K562 (cell line): ENCODE measurements around the gene ERC2. TPM values are rescaled to one million over a fixed set of nuclear protein-coding genes. Genes with fewer than 3 reads are reported as not detected.

ENCODE experiments used
- ATAC-seq: fragments of 200-7000 bp; cut with Tn5 transposase; 3 replicates; pipeline ENCODE4 v1.9.1; 2020; ENCODE audit warnings: moderate library complexity
- BruUV-seq: library from RNA; stranded (reverse); fragments of 400-500 nt; replicated peaks from 2 replicates; lab custom pipeline; 2021; lab: Mats Ljungman, UMichigan
- CTCF ChIA-PET: fragments of 300-600 bp; formaldehyde crosslinking; extraction: SDS; loops from one replicate; lab custom pipeline; 2021; ENCODE audit warnings: low intra/inter-chr PET ratio; lab: Yijun Ruan, JAX
- POLR2A ChIA-PET: fragments of 300-600, 350-650 bp; sonication (Branson Sonifier 250); formaldehyde crosslinking; extraction: SDS; loops from one replicate; lab custom pipeline; 2021; ENCODE audit warnings: antibody characterized with exemption, inconsistent platforms; lab: Yijun Ruan, JAX
- DNase-seq, 4 experiments: peaks; one replicate each; pipeline versions ENCODE4 v3.0.0 to v3.0.0-alpha.2; 2011 to 2018; ENCODE audit warnings: low spot score in 3 of 4, mixed read lengths in 3 of 4; ENCODE audit errors: extremely low read depth in 1 of 4
- FAIRE-seq: peaks from 2 replicates; lab custom pipeline; 2011; peaks lifted over from hg19 to GRCh38; lab: Jason Lieb, UNC
- H2AFZ ChIP-seq: 2 replicates; pipeline ENCODE4 v1.6.0; 2011; ENCODE audit warnings: low read depth, low read length, control low read depth, inconsistent platforms
- H3K27ac ChIP-seq: fragments of 200-600 bp; 3 replicates; pipeline ENCODE4 v1.8.0; 2011; ENCODE audit warnings: low read depth, mild to moderate bottlenecking, control low read depth, inconsistent platforms, low read length, moderate library complexity, mixed read lengths; ENCODE audit errors: extremely low read depth
- H3K27me3 ChIP-seq, 2 experiments: fragments of 300-600 bp in 1 of 2; 2 replicates in 1 of 2; 3 replicates in 1 of 2; pipeline versions ENCODE4 v1.6.0 to v1.8.0; 2011; ENCODE audit warnings: inconsistent platforms in 2 of 2, low read length in 2 of 2, mild to moderate bottlenecking in 1 of 2, mixed read lengths in 1 of 2, moderate library complexity in 1 of 2; ENCODE audit not compliant: control insufficient read depth in 2 of 2, insufficient read depth in 2 of 2
- H3K36me3 ChIP-seq: fragments of 300-600 bp; 3 replicates; pipeline ENCODE4 v1.8.0; 2011; ENCODE audit warnings: mild to moderate bottlenecking, low read length, inconsistent platforms; ENCODE audit not compliant: control insufficient read depth, insufficient read depth
- H3K4me1 ChIP-seq, 2 experiments: fragments of 200-600 bp in 1 of 2; replicated peaks in 1 of 2; 2 replicates in 1 of 2; 3 replicates in 1 of 2; pipeline versions ENCODE4 v1.5.1 to v1.8.0; 2011; ENCODE audit warnings: inconsistent platforms in 2 of 2, low read length in 2 of 2, mild to moderate bottlenecking in 1 of 2, mixed read lengths in 1 of 2, moderate library complexity in 1 of 2; ENCODE audit not compliant: control insufficient read depth in 2 of 2, insufficient read depth in 2 of 2
- H3K4me2 ChIP-seq: 2 replicates; pipeline ENCODE4 v1.6.1; 2011; ENCODE audit warnings: low read length, control low read depth, inconsistent platforms, mixed read lengths; ENCODE audit not compliant: insufficient read depth
- H3K4me3 ChIP-seq: fragments of 200-600 bp; sonication (generic), shearing (Covaris generic); 2 replicates; pipeline ENCODE4 v1.5.1; 2016; ENCODE audit warnings: control low read depth, inconsistent platforms
- H3K79me2 ChIP-seq: fragments of 200-600 bp; 3 replicates; pipeline ENCODE4 v1.8.0; 2011; ENCODE audit warnings: low read length, inconsistent platforms; ENCODE audit not compliant: control insufficient read depth, insufficient read depth
- H3K9ac ChIP-seq, 2 experiments: 2 replicates each; pipeline versions ENCODE4 v1.6.0 to v1.6.1; 2011; ENCODE audit warnings: low read depth in 2 of 2, low read length in 2 of 2, control low read depth in 1 of 2, inconsistent platforms in 1 of 2, mild to moderate bottlenecking in 1 of 2, mixed read lengths in 1 of 2; ENCODE audit not compliant: insufficient read depth in 1 of 2
- H3K9me1 ChIP-seq: one replicate; pipeline ENCODE4 v1.6.0; 2011; ENCODE audit warnings: inconsistent platforms, mild to moderate bottlenecking, low read length, moderate library complexity; ENCODE audit not compliant: control insufficient read depth, insufficient read depth
- H3K9me3 ChIP-seq: replicated peaks from 2 replicates; pipeline ENCODE4 v1.5.1; 2011; ENCODE audit warnings: low read depth, low read length, inconsistent platforms; ENCODE audit not compliant: control insufficient read depth, insufficient read depth
- H4K20me1 ChIP-seq: replicated peaks from 2 replicates; pipeline ENCODE4 v1.6.1; 2011; ENCODE audit warnings: low read length, inconsistent platforms, mixed read lengths; ENCODE audit not compliant: control insufficient read depth, insufficient read depth
- BRF1 ChIP-seq: IDR thresholded peaks from 3 replicates; pipeline ENCODE4 v1.6.1; 2011; ENCODE audit warnings: borderline replicate concordance, mild to moderate bottlenecking; ENCODE audit not compliant: insufficient read length; ENCODE audit errors: extremely low read depth
- CAMTA2 ChIP-seq: fragments of 250-450 bp; sonication (Bioruptor Pico); conservative IDR thresholded peaks from 2 replicates; pipeline ENCODE4 v1.5.1; 2022
- CBFA2T2 ChIP-seq: fragments of 450-650 bp; conservative IDR thresholded peaks from 2 replicates; pipeline ENCODE4 v1.6.1; 2017; ENCODE audit warnings: mild to moderate bottlenecking
- DACH1 ChIP-seq: fragments of 450-650 bp; IDR thresholded peaks from 2 replicates; pipeline ENCODE4 v1.6.1; 2018; ENCODE audit not compliant: partially characterized antibody
- FOSL1 ChIP-seq: fragments of 200-800 bp; sonication (Bioruptor generic); conservative IDR thresholded peaks from 2 replicates; pipeline ENCODE4 v1.6.1; 2016; ENCODE audit warnings: missing genetic modification characterization, missing compliant biosample characterization
- FOXK2 ChIP-seq, 2 experiments: fragments of 450-650 bp; IDR thresholded peaks in 1 of 2; conservative IDR thresholded peaks in 1 of 2; 2 replicates each; pipeline ENCODE4 v1.6.1; 2016; ENCODE audit warnings: low read depth in 2 of 2, mild to moderate bottlenecking in 1 of 2
- GTF2E2 ChIP-seq: fragments of 200-800 bp; sonication (Bioruptor generic); IDR thresholded peaks from 2 replicates; pipeline ENCODE4 v1.6.1; 2016; ENCODE audit warnings: missing genetic modification characterization, missing compliant biosample characterization
- HCFC1 ChIP-seq: IDR thresholded peaks from 2 replicates; pipeline ENCODE4 v1.6.1; 2012; ENCODE audit warnings: low read depth, low read length, improper control_type of control experiment
- ILK ChIP-seq: fragments of 450-650 bp; IDR thresholded peaks from 2 replicates; pipeline ENCODE4 v1.6.1; 2016; ENCODE audit warnings: missing genetic modification characterization, low read depth, mild to moderate bottlenecking, missing compliant biosample characterization, moderate library complexity, borderline replicate concordance
- KLF6 ChIP-seq: fragments of 250-450 bp; sonication (Bioruptor Pico); IDR thresholded peaks from 2 replicates; pipeline ENCODE4 v1.4.0; 2020; ENCODE audit warnings: mild to moderate bottlenecking, moderate library complexity, borderline replicate concordance
- MEF2D ChIP-seq: conservative IDR thresholded peaks from 2 replicates; pipeline ENCODE4 v1.6.1; 2016; ENCODE audit warnings: low read depth, missing genetic modification characterization, missing compliant biosample characterization
- POLR2B ChIP-seq: fragments of 450-650 bp; IDR thresholded peaks from 2 replicates; pipeline ENCODE4 v1.6.1; 2018; ENCODE audit warnings: low read depth; ENCODE audit not compliant: partially characterized antibody
- RBBP5 ChIP-seq: fragments of 200-600 bp; sonication (generic); IDR thresholded peaks from 2 replicates; pipeline ENCODE4 v1.6.1; 2012; ENCODE audit warnings: borderline replicate concordance, mild to moderate bottlenecking, low read length, control low read depth, inconsistent platforms; ENCODE audit not compliant: insufficient read depth, poor library complexity, severe bottlenecking
- RBM39 ChIP-seq: fragments of 200-400 bp; formaldehyde crosslinking; optimal IDR thresholded peaks from 2 replicates; pipeline ENCODE3; 2018; ENCODE audit warnings: low read depth, low read length
- RHOXF2B ChIP-seq: fragments of 250-450 bp; sonication (Bioruptor Pico); conservative IDR thresholded peaks from 2 replicates; pipeline ENCODE4 v1.5.1; 2021
- TSC22D4 ChIP-seq: fragments of 450-650 bp; IDR thresholded peaks from 2 replicates; pipeline ENCODE4 v1.6.1; 2016; ENCODE audit warnings: missing genetic modification characterization, missing biosample characterization, control low read depth
- XRCC5 ChIP-seq: fragments of 200-400 bp; formaldehyde crosslinking; IDR thresholded peaks from 2 replicates; pipeline ENCODE4 v1.6.1; 2017; ENCODE audit warnings: low read depth, mild to moderate bottlenecking, low read length
- ZNF696 ChIP-seq: fragments of 250-450 bp; sonication (Bioruptor Pico); conservative IDR thresholded peaks from 2 replicates; pipeline ENCODE4 v1.4.0; 2020; ENCODE audit warnings: mild to moderate bottlenecking, moderate library complexity
- WGBS: fragments of 100-300 bp; shearing (Covaris generic); methylation state at CpG from one replicate; pipeline ENCODE4 v1.1.6; 2016; ENCODE audit warnings: low coverage, mixed read lengths; ENCODE audit not compliant: insufficient coverage; ENCODE audit errors: missing lambda C conversion rate; 5-methylcytosine and 5-hydroxymethylcytosine counted together
- in situ Hi-C: fragments of 300-500 bp; cut with MboI; formaldehyde crosslinking; loops from 4 replicates; pipeline ENCODE4 v1.15.0; 2018; ENCODE audit warnings: inconsistent platforms, mixed read lengths
- intact Hi-C: fragments of 100-400 bp; cut with micrococcal nuclease; formaldehyde crosslinking; loops from 2 replicates; pipeline ENCODE4 v1.14.2; 2022
- polyA plus RNA-seq, 8 experiments: library from polyadenylated mRNA; depleted of rRNA in 4 of 8; stranded (reverse) in 5 of 8; unstranded in 3 of 8; fragments of >200 nt; fragmentation: Nextera tagmentation in 2 of 8; fragmentation: Illumina TruSeq in 1 of 8; extraction: Ambion mirVana in 2 of 8; extraction: Trizol in 1 of 8; gene quantifications; 2 replicates each; pipeline versions ENCODE4 v1.2.1 to v1.2.3, GENCODE V29; 2011 to 2014; ENCODE audit warnings: inconsistent platforms in 1 of 8, missing spikeins in 1 of 8
- total RNA-seq, 7 experiments: library from RNA; depleted of rRNA in 6 of 7; stranded (reverse); fragments of >200 nt in 6 of 7; fragmentation: Illumina TruSeq in 2 of 7; extraction: Trizol in 2 of 7; gene quantifications; 2 replicates each; pipeline versions ENCODE4 v1.2.1 to v1.2.3, GENCODE V29; 2011 to 2021; ENCODE audit warnings: low replicate concordance in 1 of 7
- TF ChIP-seq, protein P1 (sequence below): fragments of 250-450 bp; sonication (Bioruptor Pico); IDR thresholded peaks from 2 replicates; pipeline ENCODE4 v1.4.0; 2020

ERC2 gene
- total and polyA plus RNA-seq, 9 of the 15 experiments (the other 6 are each of a cell fraction or from before 2014, with no cell fraction given), result 0.04 to 0.18 (median 0.07) TPM; not detected in 2

DNA sequence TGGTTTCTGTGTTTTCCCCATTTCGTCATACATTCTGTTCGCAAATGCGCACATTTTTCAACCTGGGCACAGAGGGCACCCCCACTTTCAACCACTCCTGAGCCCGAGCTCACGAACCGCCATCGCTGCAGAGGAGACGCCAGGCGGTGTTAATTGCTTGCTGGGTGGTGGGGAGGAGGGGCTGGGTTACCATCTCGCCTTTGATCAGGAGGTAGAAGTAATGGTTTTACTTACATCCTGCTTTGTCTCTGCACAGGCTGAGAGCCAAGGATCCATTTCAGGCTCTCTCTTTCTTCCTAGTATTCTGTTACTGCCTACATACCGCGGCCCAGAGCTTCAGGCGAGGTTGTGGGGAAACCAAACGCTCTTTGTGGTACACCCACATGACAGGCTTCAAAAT, 803.9 kb downstream of the ERC2 start (continued):
- TF ChIP-seq HCFC1 (no peak), TSC22D4 (tag) (no peak), ILK (tag) (no peak), FOXK2 (conservative IDR thresholded peaks at IDR 0.05 in 1 of 2, IDR thresholded peaks at IDR 0.05 in 1 of 2; ENCODE audit: low read depth in 2 of 2) (no peak), KLF6 (CRISPR knock-in tag) (no peak)

DNA sequence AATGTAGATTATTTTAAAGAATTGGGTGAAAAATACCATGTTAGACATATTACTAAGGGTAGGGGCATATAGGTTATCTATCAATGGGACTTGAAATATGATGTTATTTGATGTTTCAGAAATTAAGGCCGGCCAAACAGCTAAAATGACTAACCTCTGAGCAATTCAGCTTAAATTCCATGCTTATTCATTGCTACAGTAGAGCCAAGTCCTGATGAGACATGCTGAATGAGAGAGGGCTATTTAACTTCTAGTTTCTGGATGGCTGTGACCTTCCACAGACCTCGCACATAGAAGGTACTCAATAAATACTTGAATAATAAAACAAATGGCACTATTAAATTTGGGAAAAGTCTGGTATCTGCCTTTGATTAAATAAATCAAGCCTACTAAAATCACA, 805.6 kb downstream of the ERC2 start:
- no peaks in the 10 kb centered on the region for H4K20me1 ChIP-seq
- H3K27ac ChIP-seq, result no peak overlapping the region
- H3K9me3 ChIP-seq, result no peaks in the 10 kb centered on the region
- no peak overlapping the region for H3K4me2 ChIP-seq
- H3K9ac ChIP-seq, result no peak overlapping the region
- H3K79me2 ChIP-seq, result no peaks in the 10 kb centered on the region
- BruUV-seq, result no TSS peak
- DNase-seq (no peak), FAIRE-seq (no peak), ATAC-seq (no peak)
- intact Hi-C loops (no loop called here), in situ Hi-C loops (no loop called here)
- no peaks in the 10 kb centered on the region for H3K9me1 ChIP-seq
- 0% methylated on average over 2 of the region's 2 CpGs for WGBS
- POLR2A ChIA-PET, result no interaction called here
- CTCF ChIA-PET, result no interaction called here
- H3K4me1 ChIP-seq, result no peaks in the 10 kb centered on the region
- no peak overlapping the region for H3K4me3 ChIP-seq
- H3K36me3 ChIP-seq, result no peaks in the 10 kb centered on the region
- H2AFZ ChIP-seq, result no peak overlapping the region
- H3K27me3 ChIP-seq, result no peaks in the 10 kb centered on the region
- no peak for TF ChIP-seq DACH1
- TF ChIP-seq, protein P1, sequence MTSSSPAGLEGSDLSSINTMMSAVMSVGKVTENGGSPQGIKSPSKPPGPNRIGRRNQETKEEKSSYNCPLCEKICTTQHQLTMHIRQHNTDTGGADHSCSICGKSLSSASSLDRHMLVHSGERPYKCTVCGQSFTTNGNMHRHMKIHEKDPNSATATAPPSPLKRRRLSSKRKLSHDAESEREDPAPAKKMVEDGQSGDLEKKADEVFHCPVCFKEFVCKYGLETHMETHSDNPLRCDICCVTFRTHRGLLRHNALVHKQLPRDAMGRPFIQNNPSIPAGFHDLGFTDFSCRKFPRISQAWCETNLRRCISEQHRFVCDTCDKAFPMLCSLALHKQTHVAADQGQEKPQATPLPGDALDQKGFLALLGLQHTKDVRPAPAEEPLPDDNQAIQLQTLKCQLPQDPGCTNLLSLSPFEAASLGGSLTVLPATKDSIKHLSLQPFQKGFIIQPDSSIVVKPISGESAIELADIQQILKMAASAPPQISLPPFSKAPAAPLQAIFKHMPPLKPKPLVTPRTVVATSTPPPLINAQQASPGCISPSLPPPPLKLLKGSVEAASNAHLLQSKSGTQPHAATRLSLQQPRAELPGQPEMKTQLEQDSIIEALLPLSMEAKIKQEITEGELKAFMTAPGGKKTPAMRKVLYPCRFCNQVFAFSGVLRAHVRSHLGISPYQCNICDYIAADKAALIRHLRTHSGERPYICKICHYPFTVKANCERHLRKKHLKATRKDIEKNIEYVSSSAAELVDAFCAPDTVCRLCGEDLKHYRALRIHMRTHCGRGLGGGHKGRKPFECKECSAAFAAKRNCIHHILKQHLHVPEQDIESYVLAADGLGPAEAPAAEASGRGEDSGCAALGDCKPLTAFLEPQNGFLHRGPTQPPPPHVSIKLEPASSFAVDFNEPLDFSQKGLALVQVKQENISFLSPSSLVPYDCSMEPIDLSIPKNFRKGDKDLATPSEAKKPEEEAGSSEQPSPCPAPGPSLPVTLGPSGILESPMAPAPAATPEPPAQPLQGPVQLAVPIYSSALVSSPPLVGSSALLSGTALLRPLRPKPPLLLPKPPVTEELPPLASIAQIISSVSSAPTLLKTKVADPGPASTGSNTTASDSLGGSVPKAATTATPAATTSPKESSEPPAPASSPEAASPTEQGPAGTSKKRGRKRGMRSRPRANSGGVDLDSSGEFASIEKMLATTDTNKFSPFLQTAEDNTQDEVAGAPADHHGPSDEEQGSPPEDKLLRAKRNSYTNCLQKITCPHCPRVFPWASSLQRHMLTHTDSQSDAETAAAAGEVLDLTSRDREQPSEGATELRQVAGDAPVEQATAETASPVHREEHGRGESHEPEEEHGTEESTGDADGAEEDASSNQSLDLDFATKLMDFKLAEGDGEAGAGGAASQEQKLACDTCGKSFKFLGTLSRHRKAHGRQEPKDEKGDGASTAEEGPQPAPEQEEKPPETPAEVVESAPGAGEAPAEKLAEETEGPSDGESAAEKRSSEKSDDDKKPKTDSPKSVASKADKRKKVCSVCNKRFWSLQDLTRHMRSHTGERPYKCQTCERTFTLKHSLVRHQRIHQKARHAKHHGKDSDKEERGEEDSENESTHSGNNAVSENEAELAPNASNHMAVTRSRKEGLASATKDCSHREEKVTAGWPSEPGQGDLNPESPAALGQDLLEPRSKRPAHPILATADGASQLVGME (CRISPR knock-in tag), result no peak
- no peak for TF ChIP-seq RBM39
- no peak for TF ChIP-seq XRCC5
- no peak for TF ChIP-seq GTF2E2 (tag)
- TF ChIP-seq RBBP5, result no peak
- no peak for TF ChIP-seq RHOXF2B (CRISPR knock-in tag)
- TF ChIP-seq POLR2B, result no peak
- TF ChIP-seq BRF1, result no peak
- no peak for TF ChIP-seq CBFA2T2
- no peak for TF ChIP-seq FOSL1 (tag)
- no peak for TF ChIP-seq MEF2D (tag)
- no peak for TF ChIP-seq CAMTA2 (CRISPR knock-in tag)
- no peak for TF ChIP-seq ZNF696
